Measurements from ENCODE around the gene NDUFA1.
"Not testable (repeated sequence)": the region's sequence is repeated elsewhere in the genome, so short reads cannot be mapped to it uniquely, and the experiment has no call there.

Gene NDUFA1

DNA sequence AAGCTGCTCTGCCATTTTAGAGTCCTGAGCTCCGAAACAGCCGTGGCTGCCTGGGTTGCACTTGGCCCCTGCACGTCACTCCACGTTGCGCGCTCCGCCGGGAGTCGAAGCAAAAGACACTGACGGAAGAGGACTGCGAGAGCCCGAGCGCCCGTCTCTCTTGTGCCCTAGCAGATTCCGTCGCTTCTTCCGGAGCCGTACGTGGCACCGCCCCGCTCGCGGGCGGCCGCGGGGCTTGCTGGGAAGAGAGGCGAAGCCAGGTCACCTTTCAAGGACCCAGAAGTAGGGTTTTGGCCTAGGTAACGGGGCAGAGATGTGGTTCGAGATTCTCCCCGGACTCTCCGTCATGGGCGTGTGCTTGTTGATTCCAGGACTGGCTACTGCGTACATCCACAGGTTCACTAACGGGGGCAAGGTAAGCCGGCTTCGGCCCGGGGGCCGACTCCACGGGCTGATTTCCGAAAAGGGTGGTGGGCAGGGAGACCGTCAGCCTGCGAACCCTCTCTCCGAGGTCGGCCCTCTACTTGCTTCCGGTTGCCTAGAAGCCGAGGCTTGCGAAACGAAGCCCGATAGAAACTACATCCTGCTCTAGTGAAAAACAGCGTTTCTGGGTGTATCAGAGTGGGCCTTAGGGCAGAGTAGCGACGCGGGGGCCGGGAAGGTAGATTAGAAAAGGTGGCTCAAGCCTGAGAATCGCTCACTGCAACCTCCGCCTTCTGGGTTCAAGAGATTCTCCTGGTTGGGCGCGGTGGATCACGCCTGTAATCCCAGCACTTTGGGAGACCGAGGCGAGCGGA, at the start of gene NDUFA1, which contains the start of gene RNF113A:
Gene NDUFA1 (plus strand): TSS at position 234 of the 797 bp plus-strand sequence. CDS start 80 bp downstream, at position 314.
Gene RNF113A (minus strand): TSS at position 135 of the 797 bp plus-strand sequence. CDS start 120 bp downstream, at position 15.
- DNase-seq = peak; percentile 83

GRCh38 chrX:119824221-119824620, 47.4 kb upstream of the NDUFA1 start:
- DNase-seq = not testable (repeated sequence)

DNA sequence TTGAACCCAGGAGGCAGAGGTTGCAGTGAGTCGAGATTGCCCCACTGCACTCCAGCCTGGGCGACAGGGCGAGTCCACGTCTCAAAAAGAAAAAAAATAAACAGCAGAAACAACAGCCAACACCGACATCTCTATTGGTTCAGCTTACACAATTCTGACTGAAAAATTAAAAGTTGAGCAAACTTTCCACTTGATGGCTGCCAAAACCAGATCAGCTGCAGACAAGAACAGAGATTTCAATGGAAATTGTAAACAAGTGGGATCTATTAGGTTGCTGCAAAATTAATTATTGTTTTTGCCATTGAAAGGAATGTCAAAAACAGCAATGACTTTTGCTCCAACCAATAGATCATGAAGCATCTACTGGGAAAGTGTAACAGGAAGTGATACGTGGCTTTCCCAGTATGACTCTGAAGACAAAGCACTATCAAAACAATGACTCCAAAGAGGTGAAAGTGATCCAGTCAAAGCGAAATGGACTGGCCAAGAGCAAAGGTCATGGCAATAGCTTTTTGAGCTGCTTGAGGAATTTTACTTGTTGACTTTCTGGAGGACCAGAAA, 45.2 kb upstream of the NDUFA1 start:
- no peak for DNase-seq

DNA sequence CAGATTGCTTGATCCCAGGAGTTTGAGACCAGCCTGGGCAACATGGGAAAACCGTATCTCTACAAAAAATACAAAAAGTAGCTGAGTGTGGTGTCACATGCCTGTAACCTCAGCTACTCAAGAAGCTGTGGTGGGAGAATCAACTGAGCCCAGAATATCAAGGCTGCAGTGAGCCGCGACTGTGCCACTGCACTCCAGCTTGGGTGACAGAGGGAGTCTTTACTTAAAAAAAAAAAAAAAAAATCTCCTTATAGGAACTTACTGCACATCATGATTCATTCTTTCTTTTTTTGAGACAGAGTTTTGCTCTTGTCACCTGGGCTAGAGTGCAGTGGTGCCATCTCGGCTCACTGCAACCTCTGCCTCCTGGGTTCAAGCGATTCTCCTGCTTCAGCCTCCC, 43.2 kb upstream of the NDUFA1 start:
- DNase-seq = no peak

DNA sequence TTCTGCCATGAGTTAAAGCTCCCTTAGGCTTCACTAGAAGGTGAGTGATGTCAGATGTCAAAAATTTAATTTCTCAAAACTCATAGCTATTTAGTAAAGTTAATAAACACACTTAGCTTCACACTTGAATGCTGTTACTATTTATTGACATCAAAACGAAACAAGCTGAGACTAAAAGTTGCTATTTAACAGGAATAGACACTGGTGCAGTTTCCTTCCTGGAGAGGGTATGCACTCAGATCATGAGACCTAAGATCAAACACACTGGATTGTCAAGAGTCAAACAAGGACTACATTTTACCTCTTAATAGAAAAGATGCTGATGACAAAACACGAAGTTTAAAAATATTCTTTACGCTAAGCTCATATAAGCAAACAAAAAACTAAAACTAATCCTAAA, 37.7 kb upstream of the NDUFA1 start:
- DNase-seq = no peak

GRCh38 chrX:119852382-119853353, 19.0 kb upstream of the NDUFA1 start, which contains the start of gene UPF3B:
Gene UPF3B, minus strand, starts transcription at chrX:119852963. Its CDS starts 35 bp downstream, at chrX:119852928.
- peak; percentile 95 for DNase-seq

DNA sequence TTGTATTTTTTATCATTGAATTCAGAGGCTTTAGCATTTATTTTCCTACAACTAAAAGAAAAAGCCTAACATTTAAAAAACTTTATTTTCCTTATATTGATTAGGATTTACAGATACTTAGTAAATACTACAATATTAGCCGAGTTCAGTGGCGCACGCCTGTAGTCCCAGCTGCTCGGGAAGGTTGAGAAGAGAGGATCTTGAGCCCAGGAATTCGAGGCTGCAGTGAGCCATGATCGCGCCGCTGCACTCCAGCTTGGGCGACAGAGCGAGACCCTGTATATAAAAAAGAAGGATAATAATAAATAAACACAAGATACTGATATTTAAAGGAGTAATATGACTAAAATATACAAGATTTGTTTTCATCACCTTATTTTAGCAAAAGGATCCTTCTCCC, 18.2 kb upstream of the NDUFA1 start:
- peak; percentile 18 for DNase-seq

- no peak for DNase-seq
Measured at GRCh38 chrX:119870626-119871131, 953 bp upstream of the NDUFA1 start.

- DNase-seq = no peak
Measured at GRCh38 chrX:119871245-119871598, 410 bp upstream of the NDUFA1 start.

DNA sequence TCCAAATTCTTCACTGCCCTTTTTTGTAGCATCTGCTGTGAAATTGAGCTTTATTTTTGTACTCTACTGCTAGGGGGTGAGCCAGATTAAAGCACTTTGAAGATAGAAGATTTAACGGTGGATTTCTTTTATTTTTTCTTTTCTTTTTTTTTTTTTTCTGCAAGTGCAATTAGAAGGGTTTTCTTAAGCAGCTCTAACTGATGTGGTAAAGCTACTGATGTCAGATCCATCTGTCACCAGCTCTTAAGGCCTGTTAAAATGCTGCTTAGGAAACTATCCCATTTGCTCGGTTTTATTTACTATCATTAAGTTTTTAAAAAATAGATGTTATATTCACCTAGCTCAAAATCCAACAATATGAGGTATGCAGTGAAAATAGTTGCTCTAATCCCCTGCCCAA, 7.1 kb downstream of the NDUFA1 start:
- no peak for DNase-seq

- no peak for DNase-seq
Measured at GRCh38 chrX:119880076-119880475, 8.4 kb downstream of the NDUFA1 start.

- no peak for DNase-seq
Measured at GRCh38 chrX:119880552-119881437, 9.2 kb downstream of the NDUFA1 start.

DNA sequence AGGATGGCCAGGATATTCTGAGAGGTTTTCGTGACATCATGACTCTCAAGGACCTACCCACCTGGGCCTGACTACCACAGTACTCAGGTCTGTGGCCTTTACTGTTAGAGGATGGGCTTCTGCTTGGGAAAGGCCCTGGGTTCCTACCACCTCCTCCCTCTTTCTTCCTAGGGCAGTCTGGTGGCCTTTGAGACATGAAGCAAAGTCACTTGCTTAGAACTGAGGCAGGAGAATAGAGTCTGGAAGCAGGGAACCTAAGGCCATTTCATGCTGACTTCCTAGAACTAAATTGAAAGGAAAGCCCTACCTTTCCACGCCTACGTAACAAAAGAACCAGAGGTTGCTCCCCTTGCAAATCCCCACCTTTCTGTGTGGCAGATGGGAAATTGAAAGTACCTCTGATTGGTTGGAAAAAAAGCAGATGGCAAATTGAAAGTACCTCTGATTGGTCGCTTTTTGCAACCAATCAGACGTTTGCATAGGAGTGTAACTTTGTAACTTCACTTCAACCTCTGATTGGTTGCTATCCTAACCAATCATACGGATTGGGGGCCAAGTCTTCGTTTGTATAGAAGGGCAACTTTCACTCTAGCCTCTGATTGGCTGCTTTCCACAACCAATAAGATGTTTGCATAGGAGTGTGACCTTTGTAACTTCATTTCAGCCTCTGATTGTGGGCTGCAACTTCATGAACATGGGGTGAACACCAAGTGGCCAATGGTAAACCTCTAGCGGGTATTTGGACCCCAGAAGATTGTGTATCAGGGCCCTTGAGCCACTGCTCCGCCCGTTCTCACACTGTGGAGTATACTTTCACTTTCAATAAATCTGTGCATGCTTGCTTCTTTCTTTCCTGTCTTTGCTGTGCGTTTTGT, 14.2 kb downstream of the NDUFA1 start:
- no peak for DNase-seq

GRCh38 chrX:119887721-119888425, 16.2 kb downstream of the NDUFA1 start:
- DNase-seq = peak; percentile 5

DNA sequence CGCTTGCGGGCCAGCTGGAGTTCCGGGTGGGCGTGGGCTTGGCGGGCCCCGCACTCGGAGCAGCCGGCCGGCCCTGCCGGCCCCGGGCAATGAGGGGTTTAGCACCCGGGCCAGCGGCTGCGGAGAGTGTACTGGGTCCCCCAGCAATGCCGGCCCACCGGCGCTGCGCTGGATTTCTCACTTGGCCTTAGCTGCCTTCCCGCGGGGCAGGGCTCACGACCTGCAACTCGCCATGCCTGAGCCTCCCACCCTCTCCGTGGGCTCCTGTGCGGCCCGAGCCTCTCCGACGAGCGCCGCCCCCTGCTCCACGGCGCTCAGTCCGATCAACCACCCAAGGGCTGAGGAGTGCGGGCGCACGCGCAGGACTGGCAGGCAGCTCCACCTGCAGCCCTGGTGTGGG, 19.0 kb downstream of the NDUFA1 start:
- DNase-seq = not testable (repeated sequence)

- not testable (repeated sequence) for DNase-seq
Measured at GRCh38 chrX:119891961-119892692, 20.5 kb downstream of the NDUFA1 start.

DNA sequence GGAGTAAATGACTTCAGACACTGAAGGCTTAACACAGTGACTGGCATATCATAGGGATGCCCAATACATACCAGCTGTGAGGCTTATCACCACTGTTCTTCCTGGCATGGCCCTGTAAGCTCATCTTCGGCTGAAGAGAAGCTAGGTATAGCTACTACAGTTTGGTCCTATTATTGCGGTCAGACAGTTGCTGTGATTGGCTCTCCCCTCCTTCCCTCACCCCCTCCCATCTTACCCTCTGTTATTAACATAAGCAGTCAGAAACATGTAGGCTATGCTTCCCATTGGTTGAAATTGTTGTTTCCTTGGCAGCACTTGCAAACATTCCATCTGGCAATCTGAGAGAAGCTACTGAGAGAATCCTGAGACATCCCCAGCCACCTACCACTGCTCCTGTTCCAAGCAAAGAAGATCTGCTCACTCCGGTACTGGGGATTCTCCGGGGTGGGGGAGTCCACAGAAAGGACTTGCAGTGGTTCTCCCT, 24.3 kb downstream of the NDUFA1 start, which contains the start of gene AKAP14:
Gene AKAP14 (plus strand): TSS at position 51 of the 484 bp plus-strand sequence. CDS start 7,331 bp downstream, outside the sequence.
- no peak for DNase-seq

GRCh38 chrX:119899125-119899524, 27.5 kb downstream of the NDUFA1 start:
- no peak for DNase-seq

DNA sequence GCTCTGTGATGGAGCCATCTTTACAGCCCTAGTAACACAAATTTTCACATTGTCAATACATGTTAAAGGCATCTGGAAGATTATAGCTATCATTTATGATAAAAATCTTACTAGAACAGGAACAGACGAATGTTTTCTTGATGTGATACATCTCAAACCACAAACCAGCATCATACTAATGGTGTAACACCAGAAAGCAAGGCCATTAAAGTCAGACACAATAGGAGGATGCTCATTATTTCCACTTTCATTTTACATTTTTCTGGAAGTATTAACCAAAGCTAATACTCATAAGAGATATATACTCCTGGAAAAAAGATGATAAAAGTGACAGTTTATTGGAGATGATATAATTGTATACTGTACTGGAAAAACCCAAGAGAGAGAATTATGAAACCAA, 29.3 kb downstream of the NDUFA1 start:
- no peak for DNase-seq

All from midbrain (tissue), 1 donor.